ENCODE measurements around the gene PDLIM5.

- TF ChIP-seq POLR2A (IDR thresholded peaks at IDR 0.05; ENCODE audit: low read depth, low read length) (no peak), POLR2AphosphoS5 (IDR thresholded peaks at IDR 0.05; ENCODE audit: low read depth, low read length) (no peak), TAF1 (IDR thresholded peaks at IDR 0.05; ENCODE audit: borderline replicate concordance, low read depth, low read length) (no peak)
Observed at GRCh38 chr4:94578195-94578594, 126.5 kb downstream of the PDLIM5 start.

Data from GM12892 (cell line).